ENCODE results near the gene ASPSCR1.

- TF ChIP-seq CTCF (IDR thresholded peaks at IDR 0.05) (no peak), POLR2A (IDR thresholded peaks at IDR 0.05) (no peak)
Measured at GRCh38 chr17:81957691-81958432, 19.6 kb upstream of the ASPSCR1 start.
